GM18505 (cell line): ENCODE data around the gene RNF152.

Source experiments
- ATAC-seq: cut with Tn5 transposase; IDR thresholded peaks from one replicate; pipeline ENCODE4 v1.9.1; 2021; ENCODE audit not compliant: unreplicated experiment
- POLR2A ChIP-seq: IDR thresholded peaks from 4 replicates; pipeline ENCODE4 v1.6.1; 2011; ENCODE audit warnings: borderline replicate concordance; ENCODE audit not compliant: insufficient read depth, insufficient read length; ENCODE audit errors: extremely low read depth

RNF152 gene

DNA sequence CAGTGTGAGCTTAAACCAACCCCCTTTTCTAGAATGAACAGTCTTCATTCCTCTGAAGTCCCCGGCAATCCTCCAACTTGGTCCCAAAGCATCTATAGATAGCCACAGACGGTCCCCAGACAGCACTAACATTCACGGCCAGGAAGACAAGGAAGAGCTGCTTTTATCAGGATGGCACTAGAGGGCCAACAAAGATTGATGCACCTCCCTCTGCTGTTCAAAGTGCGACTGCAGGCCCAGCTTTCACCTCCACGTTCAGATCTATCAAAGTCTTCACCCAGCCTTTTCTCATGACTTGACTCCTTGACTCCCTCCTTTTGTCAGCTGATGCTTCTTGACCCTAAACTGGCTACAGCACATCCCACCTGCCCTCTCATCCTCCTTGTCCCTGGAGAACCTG is 54.3 kb downstream of the RNF152 start:
- no peak for ATAC-seq
- no peak for TF ChIP-seq POLR2A

DNA sequence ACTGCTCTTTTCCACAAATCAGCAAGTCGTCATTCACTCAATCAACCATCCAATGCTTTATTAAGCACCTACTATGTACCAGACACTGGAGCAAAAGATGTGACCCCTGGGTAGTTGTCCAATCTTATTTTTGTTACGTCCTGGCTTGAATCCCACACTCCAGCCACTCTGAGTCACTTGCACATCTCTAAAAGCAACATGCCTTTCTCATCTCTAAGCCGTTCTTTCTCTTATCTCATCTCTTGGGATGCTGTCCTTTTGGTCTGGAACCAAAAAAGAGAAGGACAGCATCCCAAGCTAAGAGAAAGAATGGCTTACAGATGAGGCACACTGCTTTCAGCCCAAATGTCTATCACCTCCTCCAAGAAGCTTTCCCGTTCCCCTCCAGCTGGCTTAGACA is 58.8 kb downstream of the RNF152 start:
- TF ChIP-seq POLR2A, result no peak
- no peak for ATAC-seq

DNA sequence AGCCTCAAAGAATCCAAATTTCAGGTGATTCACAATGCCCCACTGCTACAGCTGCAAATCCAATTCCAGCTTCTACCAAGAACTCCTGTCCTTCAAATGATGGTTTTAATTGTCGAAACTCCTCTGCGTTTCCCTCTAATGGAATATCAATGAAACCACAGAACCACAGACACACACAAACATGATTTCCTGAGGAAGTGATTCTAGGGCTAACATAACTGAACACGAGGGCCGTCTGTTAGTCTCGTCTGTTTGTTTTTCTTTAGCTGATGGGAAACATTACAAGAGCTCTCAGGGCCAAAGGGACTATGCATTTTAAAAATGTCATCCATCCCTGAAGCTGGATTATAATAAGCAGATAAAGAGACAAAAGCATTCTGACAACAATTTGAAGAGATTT is 59.4 kb downstream of the RNF152 start:
- no peak for TF ChIP-seq POLR2A
- ATAC-seq, result no peak

DNA sequence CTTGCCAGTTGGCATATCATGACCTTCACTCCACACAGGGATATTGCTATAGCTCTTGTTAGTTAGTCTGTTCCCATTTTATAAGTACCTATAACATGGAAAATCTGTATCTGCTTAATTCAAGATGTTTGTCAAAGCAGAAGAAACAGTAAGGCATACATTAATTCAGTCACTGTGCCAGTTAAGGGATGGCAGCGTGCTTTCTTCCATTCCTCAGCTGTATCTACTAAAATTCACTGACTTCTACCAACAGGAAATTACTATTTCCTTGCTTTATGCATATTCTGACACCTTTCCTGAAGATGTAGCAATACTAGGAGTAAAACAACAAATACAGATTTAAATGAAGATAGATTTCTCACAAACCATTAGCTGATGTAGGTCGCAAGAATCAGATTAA is 59.9 kb downstream of the RNF152 start:
- no peak for ATAC-seq
- no peak for TF ChIP-seq POLR2A

DNA sequence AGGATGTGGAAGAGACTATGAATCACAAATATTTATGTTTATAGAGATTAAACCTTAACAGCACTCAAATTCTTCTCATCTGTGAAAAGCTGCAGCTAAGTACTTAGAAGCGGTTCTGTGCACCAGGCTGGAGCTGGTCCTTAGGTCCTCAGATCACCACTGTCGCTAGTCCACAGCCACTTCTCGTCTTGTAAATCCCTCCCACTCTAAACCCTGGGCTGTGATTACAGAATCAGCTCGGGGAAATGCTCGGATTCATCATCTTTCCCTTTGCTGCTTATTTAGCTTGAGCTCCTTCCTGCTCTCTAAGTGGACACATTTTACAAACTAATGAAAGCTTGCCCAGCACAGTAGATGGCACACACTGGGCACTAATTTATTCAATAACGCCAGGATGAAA is 61.7 kb downstream of the RNF152 start:
- no peak for TF ChIP-seq POLR2A
- no peak for ATAC-seq

DNA sequence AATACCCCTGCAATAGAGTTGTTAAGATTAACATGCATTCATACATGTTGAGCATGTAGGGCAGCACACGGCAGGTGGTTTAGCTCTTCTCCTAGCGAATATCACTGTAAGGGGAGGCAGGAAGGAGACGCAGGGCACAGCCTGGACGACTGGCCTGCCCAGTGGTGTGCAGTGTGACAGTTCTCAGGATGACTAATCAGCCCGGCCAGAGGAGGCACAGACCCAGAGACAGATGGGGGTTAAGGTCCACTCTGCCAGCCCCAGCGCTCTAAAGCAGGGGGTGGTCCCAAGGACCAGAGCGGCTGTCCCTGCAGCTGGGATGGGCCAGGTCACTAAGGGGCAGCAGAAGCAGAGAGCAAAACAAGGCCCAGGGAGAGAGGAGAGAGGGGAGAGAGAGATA is 63.7 kb downstream of the RNF152 start:
- no peak for TF ChIP-seq POLR2A
- ATAC-seq, result no peak

DNA sequence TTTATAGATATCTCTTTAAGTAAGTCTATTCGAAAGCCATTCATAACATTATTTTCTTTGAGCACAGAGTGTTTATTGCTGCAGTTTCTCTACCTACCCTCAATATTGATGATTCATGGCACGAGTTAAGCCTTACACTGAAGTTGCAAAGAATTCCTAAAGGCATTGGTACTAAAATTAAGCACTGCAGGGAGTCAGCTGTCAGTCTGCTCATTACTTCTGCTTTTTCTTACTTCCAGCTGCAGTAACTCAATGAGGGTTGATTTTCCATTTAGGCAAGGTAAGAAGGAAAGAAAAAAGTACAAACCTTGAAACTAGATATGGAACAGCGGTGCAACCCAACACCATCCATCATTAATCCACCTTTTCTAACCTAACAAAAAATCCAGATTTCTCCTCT is 65.2 kb downstream of the RNF152 start:
- ATAC-seq, result no peak
- TF ChIP-seq POLR2A, result no peak

DNA sequence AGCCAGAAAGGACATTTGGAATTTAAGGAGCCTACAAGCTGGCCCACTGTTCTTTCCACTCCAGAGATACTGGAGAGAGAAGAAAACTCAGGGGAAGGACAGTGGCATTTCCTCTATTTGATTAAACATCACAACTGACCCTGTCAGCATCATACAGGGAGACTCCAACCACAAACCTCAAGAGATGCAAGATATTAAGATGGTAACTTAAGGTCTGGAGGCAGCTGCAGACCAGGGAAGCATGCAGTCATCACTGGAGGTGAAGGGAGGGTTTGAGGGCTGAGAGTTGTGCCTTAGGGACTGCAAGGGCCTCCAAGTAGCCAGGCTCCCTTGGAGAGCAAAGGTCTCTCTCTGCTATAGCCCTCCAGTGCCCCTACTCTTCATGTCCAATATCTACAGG is 67.4 kb downstream of the RNF152 start:
- no peak for TF ChIP-seq POLR2A
- no peak for ATAC-seq

DNA sequence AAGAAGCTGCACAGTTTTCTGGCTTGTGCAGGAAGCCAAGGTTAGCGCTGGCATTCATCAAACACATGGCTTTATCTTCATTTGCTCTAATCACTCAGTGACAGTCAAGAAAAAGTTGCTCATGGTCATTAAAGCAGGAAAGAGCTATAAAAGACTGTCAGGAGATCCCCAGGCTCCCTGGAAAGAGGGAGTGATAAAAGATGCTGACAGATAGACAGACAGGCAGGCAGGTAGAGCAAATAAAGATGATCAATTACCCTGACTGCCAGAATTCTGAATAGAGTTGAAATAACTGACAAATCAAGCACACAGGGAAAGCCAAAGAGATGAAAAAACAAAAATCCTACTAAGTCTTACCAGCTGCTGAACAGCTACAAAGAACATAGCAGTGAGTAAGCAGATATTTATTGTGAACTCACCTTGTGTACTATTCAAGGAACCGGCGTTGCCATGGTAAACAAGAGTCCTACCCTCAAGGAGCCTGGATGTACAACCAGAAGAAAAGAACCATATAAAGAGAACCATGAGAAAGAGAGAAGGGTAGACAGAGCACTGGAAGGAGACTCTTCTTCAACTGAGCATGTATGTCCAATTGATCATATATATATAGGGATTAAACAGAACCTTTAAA is 68.0 kb downstream of the RNF152 start:
- TF ChIP-seq POLR2A, result no peak
- no peak for ATAC-seq

DNA sequence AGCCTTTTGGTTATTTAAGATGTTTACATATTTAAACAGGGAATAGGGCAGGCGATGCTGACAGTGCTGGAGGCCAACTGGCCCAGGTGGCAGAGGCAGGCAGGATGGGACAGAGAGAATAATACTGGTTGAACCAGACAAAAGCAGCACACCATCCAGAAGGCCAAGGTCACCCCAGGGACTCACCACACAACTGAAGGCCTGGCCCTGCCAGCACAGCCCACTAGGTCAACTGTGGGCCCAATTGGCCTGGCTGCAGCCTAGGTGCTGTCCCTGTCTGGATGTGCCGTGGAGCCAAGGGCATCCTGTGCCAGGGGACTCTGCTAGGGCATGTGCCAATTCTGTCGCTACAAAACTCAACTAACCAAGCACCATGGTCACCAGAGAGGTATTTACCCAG is 69.2 kb downstream of the RNF152 start:
- no peak for ATAC-seq
- no peak for TF ChIP-seq POLR2A

DNA sequence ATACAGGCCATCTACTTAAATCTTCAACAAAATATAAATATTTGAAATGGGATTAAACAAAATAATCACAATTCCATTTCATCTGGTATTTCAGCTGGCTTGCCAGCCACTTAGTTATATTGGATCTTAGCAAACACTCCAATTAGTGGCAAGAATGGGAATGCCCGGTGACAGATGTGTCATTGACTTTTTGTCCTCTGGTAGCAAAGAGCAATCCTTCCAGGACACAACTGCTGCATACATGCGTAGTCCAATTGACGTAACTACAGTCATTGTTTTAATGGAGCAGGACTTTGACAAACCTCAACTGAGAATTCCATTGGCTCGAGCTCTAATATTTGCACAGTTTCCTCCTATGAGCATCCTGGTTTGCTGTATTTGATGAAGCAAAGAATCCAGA is 69.9 kb downstream of the RNF152 start:
- no peak for ATAC-seq
- TF ChIP-seq POLR2A, result no peak

DNA sequence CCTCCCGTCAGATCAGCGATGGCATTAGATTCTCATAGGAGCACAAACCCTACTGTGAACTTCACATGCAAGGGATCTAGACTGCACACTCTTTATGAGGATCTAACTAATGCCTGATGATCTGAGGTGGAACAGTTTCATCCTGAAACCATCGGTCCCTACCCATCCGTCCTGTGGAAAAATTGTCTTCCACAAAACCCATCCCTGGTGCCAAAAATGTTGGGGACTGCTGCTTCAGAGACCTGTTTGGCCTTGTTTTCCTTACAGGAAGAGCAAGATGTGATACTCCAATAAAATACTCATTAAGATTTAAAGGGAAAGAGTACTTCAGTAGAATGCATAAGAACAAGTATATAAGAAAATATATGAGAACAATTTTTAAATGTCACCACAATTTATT is 71.1 kb downstream of the RNF152 start:
- ATAC-seq, result no peak
- TF ChIP-seq POLR2A, result no peak

DNA sequence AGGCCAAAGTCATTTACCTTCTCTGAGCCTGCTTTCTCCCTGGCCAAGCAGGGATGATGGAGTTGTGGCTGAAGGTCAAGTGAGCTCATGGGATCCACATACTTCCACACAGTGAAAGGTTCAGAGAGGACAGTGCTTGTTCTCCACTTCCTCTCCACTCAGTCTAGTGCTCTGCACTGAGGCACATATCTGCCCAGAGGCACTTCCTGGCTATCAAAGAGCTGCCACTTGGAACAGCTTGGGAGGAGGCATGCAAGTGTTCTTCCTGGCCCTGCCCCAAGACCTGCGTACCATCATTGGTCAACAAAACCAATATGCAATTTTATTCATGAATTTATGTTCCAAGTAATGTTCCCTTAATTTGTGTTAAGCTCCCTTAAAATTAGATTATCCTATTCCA is 71.9 kb downstream of the RNF152 start:
- TF ChIP-seq POLR2A, result no peak
- no peak for ATAC-seq

DNA sequence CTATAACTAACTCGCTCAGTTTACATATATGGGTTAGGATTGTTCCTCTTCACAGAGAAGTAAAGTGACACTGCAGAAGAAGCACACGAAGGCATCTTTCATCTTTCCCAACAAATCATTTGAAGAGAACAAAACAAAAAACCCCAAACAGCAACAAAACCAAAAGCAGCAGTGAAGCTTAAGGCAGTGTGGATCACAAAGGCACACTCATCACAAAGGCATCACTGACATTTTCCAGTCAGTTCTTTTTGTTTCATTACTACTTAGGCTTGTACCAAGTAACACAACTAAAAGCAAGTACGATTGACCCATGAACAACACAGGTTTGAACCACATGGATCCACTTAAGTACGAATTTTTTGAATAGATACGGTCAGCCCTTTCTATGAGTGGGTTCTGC is 75.7 kb downstream of the RNF152 start:
- ATAC-seq, result no peak
- no peak for TF ChIP-seq POLR2A

DNA sequence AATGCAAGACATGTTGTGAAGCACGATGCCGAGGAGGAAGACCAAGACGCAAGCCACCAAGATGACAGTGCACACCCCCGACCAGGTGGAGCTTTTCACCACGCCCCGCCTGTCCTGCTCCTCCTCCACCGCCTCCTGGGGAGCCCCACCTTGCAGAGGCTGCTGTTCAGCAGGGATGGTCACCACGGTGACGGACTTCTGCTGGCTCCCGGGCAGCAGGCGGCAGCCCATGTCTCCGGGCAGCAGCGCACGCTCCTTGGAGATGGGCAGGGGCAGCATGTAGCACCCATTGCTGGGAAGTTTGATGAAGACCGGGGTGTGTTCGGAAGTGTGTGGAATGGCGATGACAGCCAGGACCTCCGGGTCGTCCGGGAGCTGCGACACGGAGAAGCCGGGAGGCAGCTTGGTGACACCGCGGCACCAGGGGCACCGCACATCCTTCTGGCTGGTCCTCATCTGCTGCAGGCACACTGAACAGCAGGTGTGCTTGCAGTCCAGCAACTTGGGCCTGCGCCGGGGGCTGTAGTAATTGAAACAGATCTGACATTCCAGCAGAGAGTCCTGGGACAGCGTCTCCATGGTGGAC is 76.8 kb downstream of the RNF152 start:
- TF ChIP-seq POLR2A, result no peak
- ATAC-seq, result no peak
